ENCODE measurements around the gene LIMS3.
"Not testable (repeated sequence)": the region's sequence is repeated elsewhere in the genome, so short reads cannot be mapped to it uniquely, and the experiment has no call there.

The LIMS3 gene

GRCh38 chr2:109927803-109928202 is 29.3 kb downstream of the LIMS3 start:
- not testable (repeated sequence) for DNase-seq

- not testable (repeated sequence) for DNase-seq
These were observed 30.7 kb downstream of the LIMS3 start for GRCh38 chr2:109929222-109929621.

- DNase-seq: not testable (repeated sequence)
These were observed 38.0 kb downstream of the LIMS3 start for GRCh38 chr2:109936534-109936933.

- not testable (repeated sequence) for DNase-seq
These were observed 46.9 kb downstream of the LIMS3 start for GRCh38 chr2:109945362-109945761.

- not testable (repeated sequence) for DNase-seq
These were observed 48.9 kb downstream of the LIMS3 start for GRCh38 chr2:109947262-109947958.

- DNase-seq: not testable (repeated sequence)
These were observed 49.6 kb downstream of the LIMS3 start for GRCh38 chr2:109947959-109948520.

GRCh38 chr2:109950146-109950843 is 51.8 kb downstream of the LIMS3 start:
- DNase-seq: not testable (repeated sequence)

- DNase-seq: not testable (repeated sequence)
These were observed 65.5 kb downstream of the LIMS3 start for GRCh38 chr2:109963942-109964341.

GRCh38 chr2:109965482-109965881 is 67.0 kb downstream of the LIMS3 start:
- not testable (repeated sequence) for DNase-seq

- not testable (repeated sequence) for DNase-seq
These were observed 67.7 kb downstream of the LIMS3 start for GRCh38 chr2:109966107-109966736.

- not testable (repeated sequence) for DNase-seq
These were observed 68.4 kb downstream of the LIMS3 start for GRCh38 chr2:109966858-109967257.

- DNase-seq: not testable (repeated sequence)
These were observed 71.4 kb downstream of the LIMS3 start for GRCh38 chr2:109969864-109970263.

GRCh38 chr2:109971710-109972109 is 73.2 kb downstream of the LIMS3 start:
- DNase-seq: not testable (repeated sequence)

Data from fibroblast of skin of right quadriceps (primary cell).